Measurements from ENCODE around the gene SNAI1.

- TF ChIP-seq POLR2A (IDR thresholded peaks at IDR 0.05) (no peak), CTCF (IDR thresholded peaks at IDR 0.05) (no peak)
These were observed 5.3 kb downstream of the SNAI1 start for GRCh38 chr20:49987868-49988690.

Data from body of pancreas (tissue), 4 donors.